Placental epithelial cell (primary cell): ENCODE data around the gene CD8A. TPM values are rescaled to one million over a fixed set of nuclear protein-coding genes. Genes with fewer than 3 reads are reported as not detected.

Experiments
- total RNA-seq: library from RNA; depleted of rRNA; stranded (reverse); fragments of >200 nt; gene quantifications from 2 replicates; pipeline ENCODE4 v1.2.3, GENCODE V29; 2012

Gene CD8A
- under 0.01 TPM in 1 of 2 replicates, not detected in the other for total RNA-seq

DNA sequence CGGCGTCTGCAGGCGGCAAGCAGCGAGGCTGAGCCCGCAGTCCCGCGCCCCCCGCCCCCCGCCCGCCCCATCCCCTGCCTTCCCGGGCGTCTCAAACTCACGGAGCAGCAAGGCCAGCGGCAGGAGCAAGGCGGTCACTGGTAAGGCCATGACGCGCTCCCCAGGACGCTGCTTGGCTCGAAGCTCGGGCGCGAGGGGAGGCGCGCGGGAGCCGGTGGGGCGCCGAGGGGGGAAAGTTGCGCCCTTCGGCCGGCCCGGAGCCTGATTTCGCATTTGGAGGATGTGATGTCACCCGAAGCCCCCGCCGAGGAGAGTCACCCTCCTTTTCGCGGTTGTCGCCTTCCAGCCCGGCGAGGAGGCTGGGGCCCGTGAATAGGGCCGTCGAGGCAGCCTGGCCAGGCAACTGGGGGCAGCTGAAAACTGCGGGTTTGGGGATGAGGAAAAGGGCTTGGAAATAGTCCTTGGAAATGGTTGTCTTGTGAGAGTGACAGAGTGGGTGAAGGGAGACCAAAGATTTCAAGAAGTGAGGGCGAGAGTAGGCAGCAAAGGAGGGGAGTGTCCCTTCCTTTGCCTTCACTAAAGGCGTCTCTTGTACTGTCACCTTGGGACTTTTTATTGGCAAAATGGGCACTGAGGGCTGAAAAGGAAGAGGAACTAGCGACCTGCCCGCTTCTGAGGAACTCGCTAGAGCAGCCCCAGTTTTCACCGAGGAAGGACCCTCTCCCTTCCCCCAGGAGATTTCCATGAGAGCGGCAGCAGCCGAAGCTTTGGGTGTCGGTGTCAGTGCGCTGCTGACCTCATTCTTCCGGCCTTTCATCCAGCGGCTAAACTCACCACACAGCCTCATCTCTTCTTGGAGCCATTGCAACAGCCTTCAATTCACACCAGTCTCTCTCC is at the start of gene CD8A:
Gene CD8A, minus strand, starts transcription at position 238 of the 897 bp plus-strand sequence. Its CDS starts 88 bp downstream, at position 150.

Other genes starting within 250 kb of the CD8A start
- gene CHMP3, start 227.5 kb downstream of the CD8A start, total RNA-seq = 44.0 and 63.3 TPM in 2 replicates
- 14.7 and 20.4 TPM in 2 replicates for gene RNF103, start 167.0 kb downstream of the CD8A start, total RNA-seq
- gene RMND5A, start 70.6 kb downstream of the CD8A start, total RNA-seq = 32.8 and 34.5 TPM in 2 replicates
- gene CD8B, start 71.0 kb upstream of the CD8A start, total RNA-seq = 0.22 TPM in 1 of 2 replicates, not detected in the other
- 0.43 and 1.2 TPM in 2 replicates for gene RGPD1, start 151.2 kb upstream of the CD8A start, total RNA-seq
- gene PLGLB1, start 230.9 kb upstream of the CD8A start, total RNA-seq = 1.1 and 1.6 TPM in 2 replicates